HL-60 (cell line): ENCODE measurements around the gene SPATS2L.

Source experiments
- CTCF ChIP-seq: IDR thresholded peaks from one replicate; pipeline ENCODE4 v1.5.1; 2011; ENCODE audit warnings: low read length, control low read depth, inconsistent platforms; ENCODE audit not compliant: insufficient read depth
- GABPA ChIP-seq: IDR thresholded peaks from 2 replicates; pipeline ENCODE4 v1.6.1; 2012; ENCODE audit warnings: low read depth
- REST ChIP-seq: IDR thresholded peaks from 2 replicates; pipeline ENCODE4 v1.6.1; 2012; ENCODE audit warnings: low read depth; ENCODE audit not compliant: insufficient replicate concordance

- TF ChIP-seq CTCF (no peak), REST (no peak), GABPA (no peak)
Measured at GRCh38 chr2:200338692-200339091, 32.2 kb downstream of the SPATS2L start.
